Stimulated activated CD4-positive, alpha-beta T cell treated with anti-CD3 and anti-CD28 coated beads, TNF-alpha, amount 100 ng/mL, for 4 hours (primary cell): ENCODE results near the gene ST6GALNAC2.
"Not testable (repeated sequence)": the region's sequence is repeated elsewhere in the genome, so short reads cannot be mapped to it uniquely, and the experiment has no call there.

Experiments
- DNase-seq, 3 experiments: peaks; one replicate each; pipeline ENCODE4 v3.0.0-alpha.2; 2020; ENCODE audit warnings: low read depth in 3 of 3

Gene ST6GALNAC2

DNA sequence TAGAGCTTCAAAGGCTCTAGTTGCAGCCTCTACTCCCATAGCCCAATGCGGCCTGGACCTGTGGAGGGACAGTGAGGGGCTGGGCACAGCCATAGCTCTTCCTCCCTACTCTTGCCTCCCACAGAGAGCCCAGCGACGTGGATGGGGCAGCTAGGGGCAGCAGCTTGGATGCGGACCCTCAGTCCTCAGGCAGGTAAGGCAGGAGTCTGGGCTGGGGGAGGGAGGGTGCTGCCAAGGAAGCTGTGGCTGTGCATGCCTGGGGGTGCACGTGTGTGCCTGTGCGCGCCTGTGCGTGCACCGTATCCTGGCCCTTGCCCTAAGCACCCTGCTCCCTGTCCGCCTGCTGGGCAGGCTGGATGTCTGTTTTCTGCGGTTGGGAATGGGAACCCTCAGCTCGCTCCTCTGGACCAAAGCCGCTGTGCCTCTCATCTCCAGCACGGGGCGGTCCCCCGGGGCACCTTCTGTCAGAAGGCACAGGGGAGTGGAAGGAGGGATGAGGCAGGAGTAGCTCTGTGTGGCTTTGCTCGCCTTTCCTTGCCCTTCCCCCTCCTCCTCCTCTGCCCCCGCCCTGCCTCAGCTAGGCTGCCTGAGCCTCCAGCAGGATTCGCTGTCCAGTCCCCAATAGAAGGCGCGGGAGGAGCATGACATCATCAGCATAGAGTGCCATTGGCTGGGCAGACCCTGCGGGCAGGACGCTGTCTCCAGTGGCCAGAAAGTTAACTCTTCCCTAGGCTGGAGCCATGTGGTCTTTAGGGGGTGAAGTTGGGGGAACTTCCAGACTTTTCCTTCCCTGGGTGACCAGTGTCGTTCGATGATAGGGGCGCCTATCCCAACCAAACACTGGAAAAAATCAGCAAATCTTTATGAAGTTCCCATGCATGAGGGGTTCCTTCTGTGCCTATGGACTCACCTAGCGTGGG is 45.0 kb downstream of the ST6GALNAC2 start:
- no peak for DNase-seq

- DNase-seq = no peak
These were observed 45.9 kb downstream of the ST6GALNAC2 start, which contains the start of gene PRCD for GRCh38 chr17:76539631-76540271. TSS of gene PRCD (plus strand) at chr17:76540044. CDS start at chr17:76540142, 98 bp downstream.

DNA sequence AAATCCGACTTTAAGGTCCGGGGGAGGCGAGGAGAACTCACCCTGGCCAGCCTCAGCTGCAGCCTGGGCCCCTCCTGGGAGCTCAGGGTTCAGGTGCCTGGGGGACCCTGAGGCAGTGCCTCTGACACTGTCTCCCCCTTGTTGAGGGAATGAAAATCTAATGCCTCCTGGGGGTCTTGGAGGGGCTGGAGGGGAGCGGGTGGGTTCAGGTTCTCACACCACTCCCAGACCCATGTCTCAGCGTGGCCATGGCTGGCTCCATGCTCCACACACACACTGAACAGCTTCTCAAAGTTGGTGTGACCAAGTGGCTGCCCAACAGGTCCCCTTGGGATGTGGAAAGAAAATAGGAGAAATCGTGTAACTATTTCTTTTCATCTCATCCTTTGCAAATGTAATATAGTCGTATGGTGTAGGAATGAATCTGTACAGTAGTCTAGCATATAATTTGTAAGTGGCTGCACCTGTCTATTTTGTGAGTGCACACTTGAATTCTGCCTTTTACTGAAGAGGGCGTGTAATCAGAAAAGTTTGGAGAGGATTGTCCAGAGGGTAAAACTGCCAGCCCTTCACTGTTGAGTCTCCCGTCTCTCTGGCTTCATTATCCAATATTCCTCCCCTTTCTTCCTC is 46.6 kb downstream of the ST6GALNAC2 start:
- no peak for DNase-seq

- no peak for DNase-seq
These were observed 47.3 kb downstream of the ST6GALNAC2 start for GRCh38 chr17:76538281-76538931.

DNA sequence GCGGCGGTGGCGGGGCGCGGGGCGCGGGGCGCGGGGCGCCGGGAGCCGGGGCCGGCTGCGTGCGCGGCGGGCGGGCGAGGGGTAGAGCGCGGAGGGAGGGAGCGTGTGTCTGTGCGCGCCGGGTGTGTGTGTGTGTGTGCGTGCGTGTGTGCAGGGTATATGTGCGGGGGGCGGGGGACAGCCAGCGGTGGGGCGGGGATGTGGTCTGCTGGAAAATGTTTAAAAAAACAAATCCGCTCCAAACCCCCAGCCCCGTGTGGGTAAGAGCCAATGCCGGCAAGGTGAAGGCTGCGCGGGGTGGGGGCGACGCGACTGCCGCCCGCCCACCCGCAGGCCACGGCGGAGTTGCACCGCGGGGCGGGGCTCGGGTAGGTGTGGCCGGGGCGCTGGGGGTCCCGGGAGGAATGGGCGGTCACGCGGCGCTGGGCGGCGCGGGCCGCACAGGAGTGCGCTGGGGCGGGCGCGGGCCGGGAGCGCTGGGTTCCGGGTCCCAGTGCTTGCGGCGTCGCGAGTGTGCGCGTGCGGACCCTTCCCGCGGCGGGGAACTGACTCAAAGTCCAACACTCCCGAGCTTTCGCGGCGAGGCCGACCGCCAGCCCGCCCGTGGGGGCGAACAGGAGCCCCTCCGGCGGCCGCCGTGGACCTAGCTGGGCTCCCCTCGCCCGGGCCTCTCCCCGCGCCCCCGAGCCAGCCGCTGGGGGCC is 47.9 kb downstream of the ST6GALNAC2 start, which contains the start of gene CYGB:
Gene CYGB (minus strand): TSS at position 132 of the 703 bp plus-strand sequence. CDS start 167 bp downstream, outside the sequence.
- no peak for DNase-seq

DNA sequence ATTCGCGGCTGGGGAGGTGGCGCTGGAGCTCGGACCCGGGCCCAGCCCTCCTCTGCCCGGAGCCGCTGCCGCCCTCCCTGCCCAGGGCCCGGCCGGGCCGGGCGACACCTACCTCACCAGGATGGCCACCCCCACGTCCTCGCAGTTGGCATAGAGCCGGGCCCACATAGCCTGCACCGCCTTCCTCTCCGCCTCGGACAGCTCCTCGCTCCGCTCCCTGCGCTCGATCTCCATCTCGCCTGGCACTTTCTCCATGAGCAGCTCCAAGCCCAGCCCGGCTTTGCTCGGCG is 48.4 kb downstream of the ST6GALNAC2 start:
- no peak for DNase-seq

DNA sequence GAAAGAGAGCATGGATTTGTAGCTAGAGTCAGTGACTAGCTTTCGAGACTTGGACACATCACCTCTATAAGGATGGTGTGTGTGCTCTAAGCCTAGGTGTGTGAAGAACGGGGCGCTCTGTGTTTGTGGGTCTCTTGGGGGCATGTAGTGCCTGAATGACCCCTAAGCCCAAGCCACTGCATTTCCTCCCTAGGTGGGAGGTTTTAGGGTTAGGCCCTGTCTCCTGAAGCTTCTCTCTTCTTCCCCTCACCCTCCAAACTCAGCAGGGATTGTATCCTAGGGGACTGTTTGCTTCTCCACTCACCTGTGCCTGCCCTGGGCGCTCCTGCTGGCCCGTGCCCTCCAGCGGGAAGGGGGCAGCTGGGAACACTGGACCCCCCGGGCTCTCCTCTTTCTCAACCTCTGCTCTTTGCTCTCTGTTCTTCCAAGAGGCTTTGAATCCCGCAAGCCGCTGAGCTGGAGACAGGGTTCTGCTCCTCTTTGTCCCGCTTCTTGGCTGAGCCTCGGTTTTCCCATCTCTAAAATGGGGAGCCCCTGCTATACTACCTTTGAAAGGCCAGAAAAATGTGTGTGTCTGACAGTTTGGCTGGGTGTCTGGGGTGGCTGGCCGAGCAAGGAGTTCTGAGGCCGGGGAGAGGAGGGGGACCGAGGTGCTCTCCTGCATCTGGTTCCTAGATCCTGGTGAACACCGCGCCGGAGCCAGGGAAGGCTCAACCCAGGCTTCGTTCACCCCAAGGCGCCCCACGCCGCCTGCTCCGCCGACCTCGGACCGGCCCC is 49.0 kb downstream of the ST6GALNAC2 start:
- no peak for DNase-seq

- DNase-seq = no peak
These were observed 49.7 kb downstream of the ST6GALNAC2 start for GRCh38 chr17:76535788-76536510.

DNA sequence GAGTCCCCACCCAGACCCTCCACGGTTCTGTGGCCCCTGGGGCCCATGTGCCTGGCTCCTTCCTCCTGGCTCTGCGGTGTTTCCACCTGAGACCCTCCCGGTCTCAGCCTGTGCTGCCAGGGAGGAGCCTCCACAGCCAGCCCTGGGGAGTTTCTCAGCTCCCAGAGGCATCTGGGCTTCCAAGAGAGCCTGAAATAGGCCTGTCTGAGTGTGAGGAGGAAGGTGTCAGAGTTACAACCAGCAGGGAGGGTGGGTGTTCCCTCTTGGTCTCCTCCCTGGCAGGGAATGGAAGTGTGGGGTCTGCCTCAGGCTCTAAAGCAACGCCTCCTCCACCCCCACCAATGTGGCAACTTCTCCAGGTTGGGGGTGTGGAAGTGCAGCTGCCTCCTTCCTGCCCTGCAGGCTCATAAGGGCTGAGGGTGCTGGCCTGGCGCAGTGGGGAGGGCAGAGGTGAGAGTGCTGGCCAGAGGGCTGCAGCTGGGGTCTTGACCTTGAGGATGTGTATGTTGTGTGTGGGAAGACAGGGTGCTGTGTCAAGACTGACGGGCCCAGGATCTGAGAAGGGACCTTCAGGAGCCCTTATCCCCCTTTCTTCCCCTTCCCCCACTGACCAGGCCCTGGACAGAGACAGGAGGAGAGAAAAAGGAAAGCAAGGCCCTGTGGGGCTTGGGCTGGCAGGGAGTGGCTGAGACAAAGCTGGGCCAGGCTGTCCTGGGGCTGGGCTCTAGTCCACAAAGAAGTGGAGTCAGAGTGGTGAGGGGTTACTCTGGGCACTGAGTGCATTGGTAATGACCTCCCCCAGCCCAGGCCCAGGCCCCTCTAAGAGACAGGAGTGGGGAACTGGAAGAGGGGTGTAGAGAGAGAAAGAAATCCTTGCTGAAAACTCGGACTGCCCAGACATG is 50.6 kb downstream of the ST6GALNAC2 start:
- no peak for DNase-seq

- not testable (repeated sequence) for DNase-seq
These were observed 51.9 kb downstream of the ST6GALNAC2 start for GRCh38 chr17:76533640-76534359.

- no peak for DNase-seq
These were observed 53.5 kb downstream of the ST6GALNAC2 start for GRCh38 chr17:76532072-76532651.

GRCh38 chr17:76531486-76532038 is 54.1 kb downstream of the ST6GALNAC2 start:
- DNase-seq = no peak

- no peak for DNase-seq
These were observed 54.7 kb downstream of the ST6GALNAC2 start for GRCh38 chr17:76530811-76531485.

- DNase-seq = no peak
These were observed 55.5 kb downstream of the ST6GALNAC2 start for GRCh38 chr17:76530095-76530723.

- no peak for DNase-seq
These were observed 56.2 kb downstream of the ST6GALNAC2 start for GRCh38 chr17:76529224-76530094.
